NOMO-1 (cell line): Measurements from ENCODE around the gene ZSCAN10.
"Not testable (repeated sequence)": the region's sequence is repeated elsewhere in the genome, so short reads cannot be mapped to it uniquely, and the experiment has no call there.

Experiments
- DNase-seq, 2 experiments: peaks; one replicate each; lab custom pipeline; 2025; ENCODE audit not compliant: unreplicated experiment in 2 of 2; lab: John Stamatoyannopoulos, UW

Gene ZSCAN10

DNA sequence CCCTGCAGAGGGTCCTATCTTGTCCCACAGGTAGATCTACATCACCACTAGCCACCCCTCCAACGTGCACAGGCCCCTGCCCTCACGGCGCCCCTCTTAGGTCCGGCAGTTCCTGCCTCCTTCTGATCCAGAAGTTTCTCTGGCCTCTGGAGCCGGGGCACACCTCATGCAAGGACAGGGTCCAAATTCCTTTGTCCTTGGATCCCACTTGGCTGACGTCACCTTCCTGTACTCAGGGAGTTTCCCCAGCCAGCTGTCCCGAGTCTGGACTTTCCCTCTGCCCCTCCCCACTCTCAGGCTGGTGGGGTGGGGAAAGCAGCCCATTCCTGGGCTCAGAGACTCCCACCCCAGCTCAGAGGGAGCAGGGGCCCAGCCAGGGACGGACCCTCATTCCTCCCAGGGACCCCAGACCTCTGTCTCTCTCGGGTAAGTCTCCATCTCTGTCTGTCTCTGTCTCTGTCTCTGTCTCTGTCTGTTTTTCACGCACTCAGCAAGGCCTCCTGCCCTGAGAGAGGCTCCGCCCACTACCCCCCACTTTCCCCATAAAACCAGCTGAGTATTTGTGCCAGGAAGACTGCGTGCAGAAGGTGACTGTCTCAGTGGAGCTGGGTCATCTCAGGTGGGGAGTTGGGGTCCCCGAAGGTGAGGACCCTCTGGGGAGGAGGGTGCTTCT is 33.9 kb downstream of the ZSCAN10 start, which contains the start of gene IL32:
Gene IL32 (plus strand): TSS at position 572 of the 673 bp plus-strand sequence. CDS start 172 bp downstream, outside the sequence.
- DNase-seq: no peak

DNA sequence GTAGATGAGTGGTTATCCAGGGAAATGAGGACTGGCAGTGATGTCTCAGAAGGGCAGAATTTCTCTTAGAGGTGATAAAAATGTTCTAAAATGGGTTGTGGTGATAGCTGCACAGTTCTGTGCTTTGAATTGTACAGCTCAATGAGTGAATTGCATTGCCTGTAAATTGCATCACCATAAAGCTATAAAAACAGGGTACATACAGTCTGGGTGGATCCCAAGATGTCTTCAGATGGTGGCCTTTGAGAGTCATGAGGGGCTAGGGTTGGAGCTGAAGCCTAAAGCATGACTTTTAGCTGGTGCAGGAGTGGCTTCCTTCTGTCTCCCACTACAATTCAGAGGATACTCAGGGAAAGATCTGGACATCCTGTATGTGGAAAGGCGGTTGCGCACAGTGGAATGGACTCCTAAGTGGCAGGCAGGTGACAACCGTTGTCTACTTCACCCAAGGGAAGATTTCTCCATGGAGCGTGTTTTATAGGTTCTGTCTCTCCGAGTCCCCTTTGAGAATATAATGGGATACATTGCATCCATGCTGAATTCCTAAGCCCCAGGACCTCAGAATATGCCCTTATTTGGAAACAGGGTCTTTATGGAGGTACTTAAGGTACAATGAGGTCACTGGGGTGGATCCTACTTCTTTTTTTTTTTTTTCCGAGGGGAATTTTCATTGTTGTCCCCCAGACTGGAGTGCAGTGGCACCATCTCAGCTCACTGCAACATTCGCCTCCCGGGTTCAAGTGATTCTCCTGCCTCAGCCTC is 35.3 kb downstream of the ZSCAN10 start:
- DNase-seq: no peak

DNA sequence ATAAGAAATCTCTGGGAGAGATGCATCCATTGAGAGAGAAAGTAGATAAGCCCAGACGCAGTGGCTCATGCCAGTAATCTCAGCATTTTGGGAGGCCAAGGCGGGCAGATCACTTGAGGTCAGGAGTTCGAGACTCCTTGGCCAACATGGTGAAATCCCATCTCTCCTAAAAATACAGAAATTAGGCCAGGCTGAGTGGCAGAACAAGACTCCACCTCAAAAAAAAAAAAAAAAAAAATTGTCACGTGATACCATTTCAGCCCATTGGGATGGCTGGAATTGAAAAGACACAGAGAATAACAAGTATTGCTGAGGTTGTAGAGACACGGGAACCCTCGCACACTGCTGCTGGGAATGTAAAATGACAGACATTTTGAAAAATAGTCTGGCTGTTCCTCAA is 36.5 kb downstream of the ZSCAN10 start:
- DNase-seq: no peak

DNA sequence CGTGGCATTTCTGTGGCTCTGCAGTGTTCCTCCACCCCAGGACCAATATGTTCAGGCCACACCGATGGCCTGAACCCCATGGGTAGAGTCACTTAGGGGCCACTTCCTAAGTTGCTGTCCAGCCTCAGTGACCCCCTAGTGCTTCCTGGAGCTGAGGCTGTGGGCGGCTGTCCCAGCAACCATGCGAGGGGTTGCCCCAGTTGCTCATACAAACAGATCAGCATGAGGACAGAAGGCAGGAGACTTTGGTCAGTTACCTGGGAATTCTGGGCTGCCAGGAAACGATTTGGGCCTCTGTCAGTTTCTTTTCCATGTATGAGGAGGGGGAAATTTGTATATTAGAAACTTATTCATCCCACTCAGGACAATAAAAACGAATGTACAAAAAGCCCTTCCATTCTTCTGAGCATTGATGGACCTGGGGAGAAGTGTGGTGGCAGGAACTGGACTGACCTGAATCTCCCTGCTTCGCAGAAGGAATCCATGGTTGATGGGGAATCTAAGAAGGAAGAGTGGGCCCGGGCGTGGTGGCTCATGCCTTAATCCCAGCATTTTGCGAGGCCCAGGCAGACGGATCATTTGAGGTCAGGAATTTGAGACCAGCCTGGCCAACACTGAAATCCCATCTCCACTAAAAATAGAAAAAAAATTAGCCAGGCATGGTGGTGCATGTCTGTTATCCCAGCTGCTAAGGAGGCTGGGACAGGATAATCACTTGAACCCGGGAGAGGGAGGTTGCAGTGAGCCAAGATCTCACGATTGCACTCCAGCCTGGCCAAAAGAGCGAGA is 38.6 kb downstream of the ZSCAN10 start:
- no peak for DNase-seq

DNA sequence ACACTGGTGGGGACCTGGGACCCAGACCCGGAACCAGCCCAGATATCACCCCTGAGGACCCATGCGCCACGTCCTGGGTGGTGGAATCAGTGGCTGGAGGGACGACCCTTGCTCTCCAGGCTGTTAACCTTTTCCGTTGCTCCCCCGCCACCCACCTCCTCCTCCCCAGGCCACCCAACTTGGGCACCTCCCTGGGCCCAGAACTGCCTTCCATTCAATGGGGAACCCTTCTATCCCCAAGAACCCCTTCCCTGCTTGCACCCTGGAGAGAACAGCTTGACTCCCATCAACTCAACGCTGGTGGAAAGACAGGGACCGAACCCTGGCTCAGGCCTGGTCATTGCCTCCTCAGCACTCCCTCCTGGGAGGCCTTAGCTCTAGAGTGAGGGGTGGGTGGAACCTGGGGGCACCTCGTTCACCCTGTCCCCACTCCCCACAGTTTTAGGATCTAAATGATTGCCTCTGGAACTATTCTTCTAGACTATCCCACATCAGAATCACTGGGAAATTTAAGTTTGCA is 39.3 kb downstream of the ZSCAN10 start:
- no peak for DNase-seq

DNA sequence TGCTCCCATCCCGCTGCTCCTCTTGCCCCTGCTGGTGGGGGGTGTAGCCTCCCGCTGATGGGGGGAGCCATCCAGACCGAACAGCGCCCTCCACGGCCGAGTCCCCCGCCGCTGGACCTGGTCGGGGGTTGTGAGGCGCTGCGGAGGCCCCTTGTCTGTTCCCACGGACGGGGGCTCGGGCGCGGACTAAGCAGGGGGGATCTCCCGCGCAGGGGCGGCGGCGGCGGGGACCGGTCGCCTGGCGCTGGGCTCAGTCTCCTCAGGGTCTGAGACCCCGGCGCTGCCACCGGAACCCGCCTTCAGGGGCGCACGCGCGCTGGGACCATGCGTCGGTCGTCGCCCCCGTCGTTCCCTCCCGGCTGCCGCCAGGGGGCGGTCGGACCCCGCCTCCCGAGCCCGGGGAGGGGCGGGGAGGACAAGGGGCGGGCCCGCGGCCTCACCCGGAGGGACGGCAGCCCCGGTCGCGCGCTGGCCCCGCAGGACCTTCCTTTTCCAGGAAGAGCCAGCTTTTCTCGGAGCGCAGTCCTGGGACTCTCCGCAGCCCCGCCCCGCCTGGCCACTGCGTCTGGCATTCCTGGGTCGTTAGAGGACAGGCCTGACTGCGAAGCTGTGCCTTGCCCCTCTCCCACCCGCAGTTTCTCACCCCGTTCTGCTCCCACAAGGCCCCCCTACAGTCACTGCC is 39.9 kb downstream of the ZSCAN10 start:
- DNase-seq: peak; percentile 64 to 69

DNA sequence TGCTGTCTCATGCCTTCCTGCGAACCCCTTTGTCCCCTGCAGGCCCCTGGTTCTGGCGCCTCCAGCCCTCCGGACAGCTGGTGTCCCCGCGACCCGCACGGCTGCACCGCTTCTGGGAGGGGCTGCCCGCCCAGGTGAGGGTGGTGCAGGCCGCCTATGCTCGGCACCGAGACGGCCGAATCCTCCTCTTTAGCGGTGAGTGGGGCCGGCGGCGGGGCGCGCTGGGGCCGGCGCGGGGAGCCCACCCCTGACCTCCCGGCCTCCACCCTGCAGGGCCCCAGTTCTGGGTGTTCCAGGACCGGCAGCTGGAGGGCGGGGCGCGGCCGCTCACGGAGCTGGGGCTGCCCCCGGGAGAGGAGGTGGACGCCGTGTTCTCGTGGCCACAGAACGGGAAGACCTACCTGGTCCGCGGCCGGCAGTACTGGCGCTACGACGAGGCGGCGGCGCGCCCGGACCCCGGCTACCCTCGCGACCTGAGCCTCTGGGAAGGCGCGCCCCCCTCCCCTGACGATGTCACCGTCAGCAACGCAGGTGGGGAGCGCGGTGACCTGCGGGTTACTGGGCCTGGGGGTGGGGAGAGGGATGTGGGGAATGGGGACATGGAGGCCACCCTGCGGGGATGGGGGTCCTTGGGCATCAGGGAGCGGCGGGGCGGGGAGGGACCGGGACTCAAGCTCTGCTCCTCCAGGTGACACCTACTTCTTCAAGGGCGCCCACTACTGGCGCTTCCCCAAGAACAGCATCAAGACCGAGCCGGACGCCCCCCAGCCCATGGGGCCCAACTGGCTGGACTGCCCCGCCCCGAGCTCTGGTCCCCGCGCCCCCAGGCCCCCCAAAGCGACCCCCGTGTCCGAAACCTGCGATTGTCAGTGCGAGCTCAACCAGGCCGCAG is 40.7 kb downstream of the ZSCAN10 start:
- DNase-seq: peak in 1 of 2 experiments; percentile 22

DNA sequence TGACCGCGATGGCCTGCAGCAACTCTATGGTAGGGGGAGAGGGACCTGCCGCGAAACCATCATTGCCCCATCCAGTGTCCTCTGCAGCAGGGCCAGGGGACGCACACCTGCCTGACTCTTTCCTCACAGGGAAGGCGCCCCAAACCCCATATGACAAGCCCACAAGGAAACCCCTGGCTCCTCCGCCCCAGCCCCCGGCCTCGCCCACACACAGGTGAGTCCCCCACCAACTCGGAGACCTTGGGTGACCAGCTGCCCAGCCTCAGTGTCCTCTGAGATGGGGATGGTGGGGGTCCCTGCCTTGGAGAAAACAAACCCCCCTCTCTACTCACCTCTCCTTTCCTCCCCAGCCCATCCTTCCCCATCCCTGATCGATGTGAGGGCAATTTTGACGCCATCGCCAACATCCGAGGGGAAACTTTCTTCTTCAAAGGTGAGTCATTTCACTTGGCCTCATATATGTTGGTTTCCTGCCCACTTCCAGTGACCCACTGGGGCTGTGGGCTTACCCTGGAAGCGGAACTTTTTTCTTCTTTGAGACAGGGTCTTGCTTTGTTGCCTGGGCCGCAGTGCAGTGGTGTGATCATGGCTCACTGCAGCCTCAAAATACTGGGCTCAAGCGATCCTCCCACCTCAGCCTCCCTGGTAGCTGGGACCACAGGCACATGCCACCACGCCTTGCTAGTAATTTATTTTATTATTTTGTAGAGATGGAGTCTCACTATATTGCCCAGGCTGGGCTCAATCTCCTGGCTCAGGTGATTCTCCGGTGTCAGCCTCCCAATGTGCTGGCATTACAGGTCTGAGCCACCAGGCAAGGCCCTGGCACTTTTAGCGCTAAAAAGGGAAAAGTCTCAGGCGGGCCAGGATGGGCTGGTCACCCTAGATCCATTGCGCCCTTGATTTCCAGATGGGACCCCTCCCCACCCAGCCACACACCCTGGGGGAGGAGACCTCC is 41.6 kb downstream of the ZSCAN10 start:
- DNase-seq: no peak

DNA sequence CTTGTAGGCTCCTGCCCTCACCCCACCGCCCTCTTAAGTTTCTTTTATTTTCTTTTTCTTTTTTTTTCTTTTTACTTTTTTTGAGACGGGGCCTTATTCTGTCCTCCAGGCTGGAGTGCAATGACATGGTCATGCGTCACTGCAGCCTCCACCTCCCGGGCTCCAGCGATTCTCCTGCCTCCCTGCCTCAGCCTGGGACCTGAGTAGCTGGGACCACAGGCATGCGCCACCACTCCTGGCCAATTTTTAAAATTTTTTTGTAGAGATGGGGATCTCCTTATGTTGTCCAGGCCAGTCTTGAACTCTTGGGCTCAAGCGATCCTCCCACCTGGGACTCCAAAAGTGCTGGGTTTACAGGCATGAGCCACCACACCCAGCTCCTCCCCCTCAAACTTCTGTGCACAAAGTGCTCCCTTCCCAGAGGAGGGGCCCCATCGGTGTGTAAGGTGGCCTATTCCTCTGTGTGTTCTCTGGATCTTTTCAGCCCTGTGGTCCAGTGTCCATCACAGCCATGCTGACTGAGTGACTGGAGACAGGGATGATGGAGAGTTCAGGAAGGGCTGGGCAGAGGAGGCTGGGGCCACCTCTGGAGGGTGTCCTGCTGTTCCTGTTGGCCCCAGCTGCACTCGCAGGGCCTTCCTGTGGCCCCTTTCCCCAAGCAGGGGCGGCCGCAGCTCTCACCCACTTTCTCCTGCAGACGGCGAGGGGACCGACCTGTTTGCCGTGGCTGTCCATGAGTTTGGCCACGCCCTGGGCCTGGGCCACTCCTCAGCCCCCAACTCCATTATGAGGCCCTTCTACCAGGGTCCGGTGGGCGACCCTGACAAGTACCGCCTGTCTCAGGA is 42.5 kb downstream of the ZSCAN10 start:
- no peak for DNase-seq

DNA sequence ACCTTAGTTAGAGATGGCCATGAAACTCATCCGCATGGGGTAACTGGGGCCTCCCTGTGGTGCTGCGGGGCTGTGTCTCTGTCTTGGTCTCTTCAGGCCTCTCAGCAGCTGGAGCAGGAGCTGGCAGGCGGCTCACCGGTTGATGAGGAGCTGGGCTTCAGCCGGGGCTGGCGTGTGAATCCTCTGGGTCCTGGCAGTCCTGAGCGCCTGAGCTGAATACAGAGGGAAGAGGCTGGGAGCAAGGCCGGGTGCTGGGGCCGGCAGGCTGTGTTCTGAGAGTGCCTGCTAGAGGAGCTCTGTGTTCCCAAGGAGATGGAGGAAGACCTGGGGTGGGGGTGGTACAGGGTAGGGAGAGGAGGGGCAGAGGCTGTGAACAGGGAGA is 43.4 kb downstream of the ZSCAN10 start:
- DNase-seq: not testable (repeated sequence)

DNA sequence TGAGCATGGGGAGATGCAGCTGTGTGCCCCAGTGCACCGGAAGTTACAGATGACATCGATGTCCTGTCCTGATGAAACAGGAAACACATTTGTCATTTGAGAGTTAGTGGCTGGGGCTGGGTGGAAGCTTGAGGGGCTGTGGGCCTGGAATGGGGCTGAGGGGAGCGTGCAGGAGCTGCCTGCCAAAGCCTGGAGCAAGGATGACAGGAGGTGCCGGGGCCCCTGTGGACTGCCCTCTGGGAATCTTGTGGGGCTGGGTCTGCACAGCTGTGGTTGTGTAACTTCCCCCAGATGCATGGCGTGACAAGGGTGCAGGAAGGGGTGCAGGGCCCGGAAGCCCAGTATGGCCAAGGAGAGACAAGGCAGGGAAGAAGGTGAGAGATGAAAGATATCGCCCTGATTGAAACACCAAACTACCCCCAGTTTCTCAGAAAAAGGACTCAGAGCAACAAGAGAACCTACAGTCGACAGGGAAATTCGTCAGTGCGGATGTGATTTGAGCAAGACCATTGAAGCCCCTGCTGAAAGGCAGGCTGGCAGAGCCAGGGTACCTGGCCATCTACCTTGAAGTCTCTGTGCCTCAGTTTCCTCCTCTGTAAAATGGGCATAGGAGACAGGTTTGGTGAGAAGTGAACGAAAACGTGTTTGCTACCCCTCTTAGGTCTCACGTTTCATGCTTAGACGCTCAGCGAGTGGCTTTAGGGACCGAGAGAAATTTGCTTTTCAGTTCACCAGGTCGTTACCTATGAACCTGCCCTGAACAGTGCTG is 43.9 kb downstream of the ZSCAN10 start:
- DNase-seq: peak; percentile 67 to 70

DNA sequence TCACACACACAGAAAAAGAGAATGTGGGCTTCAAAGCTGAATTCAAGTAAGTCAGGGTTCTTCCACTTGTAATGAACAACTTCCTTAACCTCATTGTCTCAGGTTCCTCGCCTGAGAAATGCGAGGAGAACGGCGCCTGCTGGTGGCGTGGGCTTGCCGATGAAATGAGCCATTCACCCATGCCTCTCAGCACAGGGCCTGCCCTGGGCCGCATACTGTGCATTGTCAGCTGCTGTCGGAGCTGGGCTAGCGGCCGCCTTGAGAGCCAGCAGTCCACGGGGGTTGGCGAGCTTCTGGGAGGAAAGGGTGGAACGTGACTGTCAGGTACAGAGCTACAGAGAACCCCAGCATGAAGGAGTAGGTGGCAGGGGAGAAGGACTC is 45.8 kb downstream of the ZSCAN10 start:
- peak in 1 of 2 experiments; percentile 15 for DNase-seq

DNA sequence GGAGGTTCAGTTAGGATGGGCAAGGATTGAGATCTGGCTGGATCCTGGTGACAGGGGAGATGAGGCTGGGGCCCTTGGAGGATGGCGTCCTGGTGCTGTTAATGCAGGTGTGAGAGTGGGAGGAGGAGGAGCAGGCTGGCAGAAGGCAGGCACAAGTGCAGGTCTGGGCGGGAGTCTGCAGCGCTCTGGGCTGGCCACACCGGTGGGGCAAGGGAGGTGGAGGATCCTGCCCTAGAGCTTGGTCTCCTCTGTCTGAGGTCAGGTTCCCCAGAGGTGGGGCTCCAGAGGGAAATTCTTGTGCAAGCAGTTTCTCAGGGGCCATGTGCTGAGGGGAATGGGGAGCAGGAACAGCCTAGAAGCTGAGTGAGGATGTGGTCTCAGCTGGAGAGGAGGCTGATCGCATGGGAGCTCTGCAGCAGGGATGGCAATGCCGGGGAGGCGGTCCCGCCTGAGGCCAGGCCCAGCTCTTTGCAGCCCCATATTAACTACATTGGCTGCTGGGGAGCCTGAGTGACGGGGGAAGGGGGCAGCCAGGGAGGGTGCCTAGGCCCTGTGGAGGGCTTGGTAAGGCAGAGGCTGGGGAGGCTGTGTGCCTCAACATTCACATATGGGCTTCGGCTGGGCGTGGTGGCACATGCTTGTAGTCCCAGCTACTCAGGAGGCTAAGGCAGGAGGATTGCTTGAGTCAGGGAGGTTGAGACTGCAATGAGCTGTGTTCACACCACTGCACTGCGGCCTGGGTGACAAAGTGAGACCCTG is 46.3 kb downstream of the ZSCAN10 start:
- not testable (repeated sequence) for DNase-seq

DNA sequence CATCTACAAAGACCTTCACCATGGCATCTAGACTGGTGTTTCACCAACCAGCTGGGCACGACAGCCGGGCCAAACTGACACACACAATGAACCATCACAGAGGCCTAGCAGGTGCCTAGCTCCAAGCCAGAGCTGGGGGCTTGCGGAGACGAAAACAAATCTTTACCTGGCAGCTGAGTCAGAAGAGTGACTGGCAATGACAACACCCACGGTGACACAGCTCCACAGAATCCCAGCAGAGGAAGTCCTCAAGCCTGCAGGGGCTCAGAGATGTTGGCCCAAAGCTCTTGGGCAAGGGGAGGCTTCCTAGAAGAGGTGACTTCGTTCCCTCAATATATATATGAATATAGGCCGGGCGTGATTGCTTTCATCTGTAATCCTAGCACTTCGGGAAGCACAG is 47.6 kb downstream of the ZSCAN10 start:
- no peak for DNase-seq

DNA sequence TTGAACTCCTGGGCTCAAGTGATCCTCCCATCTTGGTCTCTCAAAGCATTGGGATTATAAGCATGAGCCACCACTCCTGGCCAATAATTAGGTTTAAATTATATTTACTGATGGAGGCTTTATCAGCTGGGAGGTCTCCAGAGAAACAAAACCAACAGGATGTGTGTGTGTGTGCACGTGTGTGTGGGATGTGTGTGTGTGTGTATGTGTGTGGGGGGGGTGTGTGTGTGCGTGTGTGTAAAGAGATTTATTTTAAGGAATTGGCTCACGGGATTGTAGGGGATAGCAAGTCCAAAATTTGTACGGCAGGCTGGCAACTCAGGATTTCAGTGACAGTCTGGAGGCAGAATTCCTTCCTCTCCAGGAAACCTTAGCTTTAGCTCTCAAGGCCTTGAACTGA is 48.1 kb downstream of the ZSCAN10 start:
- no peak for DNase-seq

DNA sequence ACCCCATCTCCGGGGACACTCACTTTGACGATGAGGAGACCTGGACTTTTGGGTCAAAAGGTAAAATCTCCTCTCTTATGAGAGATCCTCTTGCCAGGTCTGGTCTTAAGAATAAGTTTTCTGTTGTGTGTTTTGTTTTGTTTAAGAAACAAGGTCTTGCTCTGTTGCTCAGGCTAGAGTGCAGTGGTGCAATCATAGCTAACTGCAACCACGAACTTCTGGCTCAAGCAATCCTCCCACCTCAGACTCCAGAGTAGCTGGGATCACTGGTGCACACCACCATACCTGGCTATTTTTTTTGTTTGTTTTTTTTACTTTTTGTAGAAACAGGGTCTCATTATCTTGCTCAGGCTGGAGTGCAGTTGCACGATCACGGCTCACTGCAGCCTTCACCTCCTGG is 48.6 kb downstream of the ZSCAN10 start:
- peak in 1 of 2 experiments; percentile 23 for DNase-seq
